ENCODE measurements around the gene PLCD1. TPM values are rescaled to one million over a fixed set of nuclear protein-coding genes. Genes with fewer than 3 reads are reported as not detected.

PLCD1 gene
- total and polyA plus RNA-seq, 2 donors (not counting 1 experiment from before 2014, with no cell fraction given), result 8.2 to 47.2 TPM

DNA sequence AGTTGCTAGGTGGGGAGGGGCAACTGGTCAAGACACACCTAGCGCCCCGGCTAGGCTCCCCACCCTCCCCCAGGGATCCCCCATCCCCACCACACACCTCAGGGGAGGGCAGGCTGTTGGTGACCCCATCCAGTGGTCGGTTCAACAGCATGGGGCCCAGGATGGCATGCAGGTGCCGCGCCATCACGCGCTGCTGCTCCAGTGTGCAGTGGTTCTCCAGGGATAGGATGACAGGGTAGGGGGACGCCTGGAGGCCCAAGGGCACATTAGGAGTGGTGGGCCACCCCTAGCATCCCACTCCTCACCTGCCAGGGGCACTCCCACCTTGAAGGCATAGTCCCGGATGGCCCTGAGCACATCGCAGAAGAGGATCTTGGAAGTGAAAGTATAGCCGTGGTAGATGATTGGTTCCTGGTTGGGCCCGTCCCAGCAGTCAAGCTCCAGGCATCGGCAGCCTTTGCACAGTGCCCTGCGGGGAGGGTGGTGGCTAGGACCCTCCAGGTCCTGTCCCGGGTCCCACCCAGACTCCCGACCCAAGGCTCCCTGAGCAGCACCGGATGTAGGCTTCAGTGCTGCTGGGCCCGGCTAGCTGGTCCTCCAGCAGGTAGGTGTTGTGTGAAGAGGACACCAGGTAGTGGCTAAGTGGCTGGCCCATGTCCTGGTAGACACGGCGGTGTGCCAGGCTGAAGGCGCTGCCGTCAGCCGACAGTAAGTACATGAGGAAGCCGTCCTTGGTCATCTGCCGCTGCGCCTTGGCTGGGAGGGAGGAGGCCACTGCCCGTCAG lies 19.4 kb downstream of the PLCD1 start:
- no peak for DNase-seq (ENCODE audit: low read depth in 2 of 2)

DNA sequence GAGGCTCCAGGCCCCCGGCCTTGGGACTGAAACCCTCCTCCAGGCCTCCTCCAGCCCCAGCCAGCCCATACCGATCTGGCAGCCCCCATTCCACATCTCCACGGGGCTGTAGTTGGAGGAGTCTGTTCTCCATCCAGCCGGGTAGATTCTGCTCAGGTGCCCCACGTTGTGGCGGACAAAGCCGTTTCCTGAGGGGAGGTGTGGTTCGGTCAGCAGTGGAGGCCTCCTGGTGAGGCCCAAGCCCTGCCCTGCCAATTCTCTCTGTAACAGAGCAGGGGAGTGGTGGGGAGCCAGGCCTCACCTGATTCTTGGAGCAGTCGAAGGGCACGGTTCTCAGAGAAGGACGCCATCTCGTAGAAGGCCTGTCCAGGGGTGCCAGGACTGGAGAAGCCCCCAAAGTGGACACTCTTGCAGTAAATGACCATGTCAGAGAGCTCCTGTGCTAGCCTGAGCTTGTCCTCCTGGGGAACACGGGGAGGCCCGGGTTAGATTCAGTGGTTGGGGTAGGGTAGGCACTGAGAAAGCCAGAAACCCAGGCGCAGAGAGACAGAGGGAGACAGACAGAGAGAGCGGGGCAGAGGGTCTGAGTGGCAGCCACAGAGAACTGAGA lies 20.4 kb downstream of the PLCD1 start:
- H3K4me1 ChIP-seq (ENCODE audit: control insufficient read depth, extremely low read depth, insufficient read depth, low read length), result no peaks in the 10 kb centered on the region
- H3K27ac ChIP-seq (ENCODE audit: insufficient read depth, low read length), result no peak overlapping the region
- no peak overlapping the region for H3K4me3 ChIP-seq (replicated peaks in 1 of 4; ENCODE audit: control extremely low read depth in 1 of 4, insufficient read depth in 1 of 4, low read depth in 3 of 4, low read length in 4 of 4)
- H3K79me2 ChIP-seq (ENCODE audit: control insufficient read depth, insufficient read depth, low read length), result no peaks in the 10 kb centered on the region
- no peaks in the 10 kb centered on the region for H3K9me3 ChIP-seq (ENCODE audit: control insufficient read depth, insufficient read depth, low read depth, low read length)
- H3K36me3 ChIP-seq (ENCODE audit: control insufficient read depth, insufficient read depth, low read length), result peaks cover 5% of the 10 kb centered on the region
- no peaks in the 10 kb centered on the region for H4K20me1 ChIP-seq (ENCODE audit: control insufficient read depth, extremely low read depth, insufficient read depth, low read length)
- no peak for TF ChIP-seq EZH2 (IDR thresholded peaks at IDR 0.05; ENCODE audit: low read length, missing control alignments)
- TF ChIP-seq, protein P1, sequence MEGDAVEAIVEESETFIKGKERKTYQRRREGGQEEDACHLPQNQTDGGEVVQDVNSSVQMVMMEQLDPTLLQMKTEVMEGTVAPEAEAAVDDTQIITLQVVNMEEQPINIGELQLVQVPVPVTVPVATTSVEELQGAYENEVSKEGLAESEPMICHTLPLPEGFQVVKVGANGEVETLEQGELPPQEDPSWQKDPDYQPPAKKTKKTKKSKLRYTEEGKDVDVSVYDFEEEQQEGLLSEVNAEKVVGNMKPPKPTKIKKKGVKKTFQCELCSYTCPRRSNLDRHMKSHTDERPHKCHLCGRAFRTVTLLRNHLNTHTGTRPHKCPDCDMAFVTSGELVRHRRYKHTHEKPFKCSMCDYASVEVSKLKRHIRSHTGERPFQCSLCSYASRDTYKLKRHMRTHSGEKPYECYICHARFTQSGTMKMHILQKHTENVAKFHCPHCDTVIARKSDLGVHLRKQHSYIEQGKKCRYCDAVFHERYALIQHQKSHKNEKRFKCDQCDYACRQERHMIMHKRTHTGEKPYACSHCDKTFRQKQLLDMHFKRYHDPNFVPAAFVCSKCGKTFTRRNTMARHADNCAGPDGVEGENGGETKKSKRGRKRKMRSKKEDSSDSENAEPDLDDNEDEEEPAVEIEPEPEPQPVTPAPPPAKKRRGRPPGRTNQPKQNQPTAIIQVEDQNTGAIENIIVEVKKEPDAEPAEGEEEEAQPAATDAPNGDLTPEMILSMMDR (conservative IDR thresholded peaks at IDR 0.05 in 1 of 2, IDR thresholded peaks at IDR 0.05 in 1 of 2; ENCODE audit: low read depth in 1 of 2, low read length in 2 of 2), result no peak
- H3K9ac ChIP-seq (ENCODE audit: insufficient read depth, low read length), result no peak overlapping the region
- no peak for DNase-seq (ENCODE audit: low read depth in 2 of 2)
- no peaks in the 10 kb centered on the region for H3K27me3 ChIP-seq (ENCODE audit: control insufficient read depth, insufficient read depth, low read length)
- no peak overlapping the region for H3K4me2 ChIP-seq (ENCODE audit: extremely low read depth, insufficient read depth, low read length)
- no peak overlapping the region for H2AFZ ChIP-seq (ENCODE audit: low read length)

More for the DNA sequence above, 19.4 kb downstream of the PLCD1 start:
- H3K79me2 ChIP-seq (ENCODE audit: control insufficient read depth, insufficient read depth, low read length), result no peaks in the 10 kb centered on the region
- no peaks in the 10 kb centered on the region for H3K4me1 ChIP-seq (ENCODE audit: control insufficient read depth, extremely low read depth, insufficient read depth, low read length)
- no peaks in the 10 kb centered on the region for H4K20me1 ChIP-seq (ENCODE audit: control insufficient read depth, extremely low read depth, insufficient read depth, low read length)
- peaks cover 5% of the 10 kb centered on the region for H3K36me3 ChIP-seq (ENCODE audit: control insufficient read depth, insufficient read depth, low read length)
- no peaks in the 10 kb centered on the region for H3K27me3 ChIP-seq (ENCODE audit: control insufficient read depth, insufficient read depth, low read length)
- H3K9ac ChIP-seq (ENCODE audit: insufficient read depth, low read length), result no peak overlapping the region
- no peak for TF ChIP-seq EZH2 (IDR thresholded peaks at IDR 0.05; ENCODE audit: low read length, missing control alignments)
- TF ChIP-seq, protein P1 (conservative IDR thresholded peaks at IDR 0.05 in 1 of 2, IDR thresholded peaks at IDR 0.05 in 1 of 2; ENCODE audit: low read depth in 1 of 2, low read length in 2 of 2), result no peak
- H3K27ac ChIP-seq (ENCODE audit: insufficient read depth, low read length), result no peak overlapping the region
- H3K4me3 ChIP-seq (replicated peaks in 1 of 4; ENCODE audit: control extremely low read depth in 1 of 4, insufficient read depth in 1 of 4, low read depth in 3 of 4, low read length in 4 of 4), result no peak overlapping the region
- no peaks in the 10 kb centered on the region for H3K9me3 ChIP-seq (ENCODE audit: control insufficient read depth, insufficient read depth, low read depth, low read length)
- no peak overlapping the region for H2AFZ ChIP-seq (ENCODE audit: low read length)
- H3K4me2 ChIP-seq (ENCODE audit: extremely low read depth, insufficient read depth, low read length), result no peak overlapping the region

GRCh38 chr3:38008191-38008701 lies 21.2 kb downstream of the PLCD1 start:
- Histone ChIP-seq H4K20me1 (ENCODE audit: control insufficient read depth, extremely low read depth, insufficient read depth, low read length) (no peaks in the 10 kb centered on the region), H2AFZ (ENCODE audit: low read length) (no peak overlapping the region), H3K36me3 (ENCODE audit: control insufficient read depth, insufficient read depth, low read length) (peaks cover 5% of the 10 kb centered on the region), H3K27me3 (ENCODE audit: control insufficient read depth, insufficient read depth, low read length) (no peaks in the 10 kb centered on the region), H3K27ac (ENCODE audit: insufficient read depth, low read length) (no peak overlapping the region), H3K9me3 (ENCODE audit: control insufficient read depth, insufficient read depth, low read depth, low read length) (no peaks in the 10 kb centered on the region), H3K4me2 (ENCODE audit: extremely low read depth, insufficient read depth, low read length) (no peak overlapping the region), H3K9ac (ENCODE audit: insufficient read depth, low read length) (no peak overlapping the region), H3K4me1 (ENCODE audit: control insufficient read depth, extremely low read depth, insufficient read depth, low read length) (no peaks in the 10 kb centered on the region), H3K4me3 (replicated peaks in 1 of 4; ENCODE audit: control extremely low read depth in 1 of 4, insufficient read depth in 1 of 4, low read depth in 3 of 4, low read length in 4 of 4) (no peak overlapping the region), H3K79me2 (ENCODE audit: control insufficient read depth, insufficient read depth, low read length) (no peaks in the 10 kb centered on the region)
- TF ChIP-seq, protein P1 (conservative IDR thresholded peaks at IDR 0.05 in 1 of 2, IDR thresholded peaks at IDR 0.05 in 1 of 2; ENCODE audit: low read depth in 1 of 2, low read length in 2 of 2), result no peak
- no peak for TF ChIP-seq EZH2 (IDR thresholded peaks at IDR 0.05; ENCODE audit: low read length, missing control alignments)
- DNase-seq (ENCODE audit: low read depth in 2 of 2), result no peak
